ENCODE measurements around the gene RBKS.

DNA sequence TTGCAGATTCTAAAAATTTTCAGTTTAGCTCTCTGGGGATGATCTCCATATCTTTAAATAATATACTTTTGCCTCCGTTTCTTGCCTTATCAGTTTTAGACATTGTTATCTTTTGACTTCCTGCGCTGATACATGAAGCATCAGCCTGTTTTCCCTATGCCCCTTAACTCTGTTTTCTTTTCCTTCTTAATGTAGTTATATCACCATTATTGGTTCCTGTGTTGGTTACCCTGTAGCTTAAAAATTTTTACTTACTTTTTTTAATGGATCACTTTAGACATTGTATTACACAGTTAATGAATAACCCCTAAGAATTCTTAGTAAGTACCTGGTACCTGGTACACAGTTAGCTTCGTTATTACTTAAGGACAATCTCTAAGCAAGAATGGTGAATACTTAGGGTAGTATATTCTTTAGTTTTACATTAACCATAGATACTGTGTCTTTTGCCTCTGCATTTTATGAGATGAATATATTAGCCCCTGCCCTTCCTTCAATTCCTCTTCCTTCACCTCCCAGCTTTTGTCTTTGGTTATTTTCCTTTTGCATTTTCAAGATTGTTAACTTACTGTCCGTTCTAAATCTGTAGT lies 41.3 kb upstream of the RBKS start:
- TF ChIP-seq, protein P1, sequence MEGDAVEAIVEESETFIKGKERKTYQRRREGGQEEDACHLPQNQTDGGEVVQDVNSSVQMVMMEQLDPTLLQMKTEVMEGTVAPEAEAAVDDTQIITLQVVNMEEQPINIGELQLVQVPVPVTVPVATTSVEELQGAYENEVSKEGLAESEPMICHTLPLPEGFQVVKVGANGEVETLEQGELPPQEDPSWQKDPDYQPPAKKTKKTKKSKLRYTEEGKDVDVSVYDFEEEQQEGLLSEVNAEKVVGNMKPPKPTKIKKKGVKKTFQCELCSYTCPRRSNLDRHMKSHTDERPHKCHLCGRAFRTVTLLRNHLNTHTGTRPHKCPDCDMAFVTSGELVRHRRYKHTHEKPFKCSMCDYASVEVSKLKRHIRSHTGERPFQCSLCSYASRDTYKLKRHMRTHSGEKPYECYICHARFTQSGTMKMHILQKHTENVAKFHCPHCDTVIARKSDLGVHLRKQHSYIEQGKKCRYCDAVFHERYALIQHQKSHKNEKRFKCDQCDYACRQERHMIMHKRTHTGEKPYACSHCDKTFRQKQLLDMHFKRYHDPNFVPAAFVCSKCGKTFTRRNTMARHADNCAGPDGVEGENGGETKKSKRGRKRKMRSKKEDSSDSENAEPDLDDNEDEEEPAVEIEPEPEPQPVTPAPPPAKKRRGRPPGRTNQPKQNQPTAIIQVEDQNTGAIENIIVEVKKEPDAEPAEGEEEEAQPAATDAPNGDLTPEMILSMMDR (IDR thresholded peaks at IDR 0.05; ENCODE audit: low read depth, low read length): no peak
- TF ChIP-seq EZH2phosphoT487 (IDR thresholded peaks at IDR 0.05; ENCODE audit: low read depth): no peak
